Measurements from ENCODE around the gene PRUNE2. TPM values are rescaled to one million over a fixed set of nuclear protein-coding genes. Genes with fewer than 3 reads are reported as not detected.

PRUNE2 gene
- total and polyA plus RNA-seq, 7 experiments from 2014 or later = 0.78 to 1.6 TPM; not detected in 5

DNA sequence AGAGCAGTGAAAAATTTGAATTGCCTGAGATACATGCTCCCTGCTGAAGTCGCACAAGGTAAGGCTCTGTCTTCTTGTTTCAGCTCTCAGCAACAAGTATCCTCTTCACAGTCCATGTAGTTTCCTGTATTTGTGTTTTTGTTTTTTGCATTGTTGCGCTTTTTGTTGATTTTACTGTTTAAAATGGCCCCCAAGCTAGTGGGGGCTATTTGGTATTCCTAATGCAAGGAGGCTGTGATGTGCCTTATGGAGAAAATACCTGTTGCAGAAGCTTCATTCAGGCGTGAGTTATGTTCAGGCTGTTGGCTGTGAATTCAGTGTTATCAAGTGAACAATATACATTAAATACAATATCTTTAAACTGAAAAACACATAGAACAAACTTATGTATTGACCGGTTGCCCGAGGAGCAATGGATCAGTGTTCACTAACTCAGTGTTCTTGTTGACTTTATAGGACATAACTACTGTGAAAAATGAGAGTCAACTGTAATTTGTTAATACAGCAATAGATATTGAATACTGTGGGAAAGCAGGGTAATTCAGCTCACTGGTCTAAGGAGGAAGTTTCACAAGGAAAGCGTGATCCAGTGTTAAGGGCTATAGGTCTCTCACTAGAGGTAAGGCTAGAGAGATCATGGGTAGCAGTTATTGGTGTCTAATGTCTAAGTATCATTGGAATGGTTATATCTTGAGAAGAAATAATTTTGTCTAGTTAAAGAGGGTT is 296.5 kb downstream of the PRUNE2 start:
- no peaks in the 10 kb centered on the region for H3K9me3 Mint-ChIP-seq
- H3K4me1 Mint-ChIP-seq = peaks cover 0 to 5% (median 0%) of the 10 kb centered on the region in 7 donors
- Histone ChIP-seq H3K4me3 (ENCODE audit: low read length) (no peak overlapping the region), H3K36me3 (ENCODE audit: control insufficient read depth in 2 of 3, insufficient read depth in 3 of 3, low read length in 3 of 3) (no peaks in the 10 kb centered on the region), H3K4me1 (ENCODE audit: control insufficient read depth in 2 of 2, insufficient read depth in 2 of 2, low read length in 2 of 2) (no peaks in the 10 kb centered on the region), H3K27me3 (ENCODE audit: control insufficient read depth in 2 of 2, insufficient read depth in 2 of 2, low read length in 2 of 2) (no peaks in the 10 kb centered on the region), H3K27ac (ENCODE audit: low read depth, low read length) (no peak overlapping the region), H3K9me3 (ENCODE audit: control insufficient read depth in 2 of 3, low read length in 3 of 3) (no peaks in the 10 kb centered on the region)
- POLR2A ChIA-PET = no interaction called here
- no peak overlapping the region for H3K27ac Mint-ChIP-seq
- no peak for ATAC-seq
- peaks cover 0 to 27% (median 15%) of the 10 kb centered on the region in 5 donors for H3K27me3 Mint-ChIP-seq
- CTCF ChIA-PET = no interaction called here
- H3K36me3 Mint-ChIP-seq = no peaks in the 10 kb centered on the region
- no peak overlapping the region for H3K4me3 Mint-ChIP-seq
- intact Hi-C loops (cut with micrococcal nuclease) = no loop called here
- DNase-seq = no peak

DNA sequence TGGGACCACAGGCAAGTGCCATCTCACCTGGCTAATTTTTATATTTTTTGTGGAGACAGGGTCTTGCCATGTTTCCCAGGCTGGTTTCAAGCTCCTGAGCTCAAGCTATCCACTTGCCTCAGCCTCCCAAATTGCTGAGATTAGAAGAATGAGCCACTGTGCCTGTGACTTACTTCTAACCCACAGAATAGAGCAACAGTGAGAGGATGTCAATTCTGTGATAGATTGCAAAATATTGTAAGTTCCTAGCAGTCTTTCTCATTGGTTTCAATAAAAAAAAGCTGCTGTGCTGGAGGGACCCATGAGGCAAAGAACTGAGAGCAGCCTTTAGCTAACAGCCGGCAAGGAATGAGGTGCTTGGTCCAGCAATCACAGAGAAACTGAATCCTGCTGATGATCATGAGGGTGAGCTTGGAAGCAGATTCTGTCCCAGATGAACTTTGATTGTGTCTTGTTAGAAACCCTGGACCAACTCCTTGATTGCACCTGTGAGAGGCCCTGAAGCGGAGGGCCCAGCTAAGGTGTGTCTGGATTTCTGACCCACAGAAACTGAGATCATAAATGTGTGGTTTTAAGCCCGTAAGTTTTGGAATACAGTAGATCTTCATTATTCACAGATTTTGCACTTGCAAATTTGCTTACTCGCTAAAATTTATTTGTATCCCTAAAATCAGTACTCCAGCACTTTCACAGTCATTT is 297.2 kb downstream of the PRUNE2 start:
- H3K9me3 ChIP-seq (ENCODE audit: control insufficient read depth in 2 of 3, low read length in 3 of 3) = no peaks in the 10 kb centered on the region
- Mint-ChIP-seq H3K9me3 (no peaks in the 10 kb centered on the region), H3K27me3 (peaks cover 0 to 30% (median 15%) of the 10 kb centered on the region in 5 donors), H3K27ac (no peak overlapping the region), H3K4me3 (no peak overlapping the region), H3K36me3 (no peaks in the 10 kb centered on the region), H3K4me1 (peaks cover 0 to 5% (median 0%) of the 10 kb centered on the region in 7 donors)
- ChIA-PET CTCF (no interaction called here), POLR2A (no interaction called here)
- no peak for DNase-seq
- H3K4me1 ChIP-seq (ENCODE audit: control insufficient read depth in 2 of 2, insufficient read depth in 2 of 2, low read length in 2 of 2) = no peaks in the 10 kb centered on the region
- intact Hi-C loops (cut with micrococcal nuclease) = no loop called here
- ATAC-seq = no peak
- H3K27ac ChIP-seq (ENCODE audit: low read depth, low read length) = no peak overlapping the region
- H3K36me3 ChIP-seq (ENCODE audit: control insufficient read depth in 2 of 3, insufficient read depth in 3 of 3, low read length in 3 of 3) = no peaks in the 10 kb centered on the region
- H3K4me3 ChIP-seq (ENCODE audit: low read length) = no peak overlapping the region
- H3K27me3 ChIP-seq (ENCODE audit: control insufficient read depth in 2 of 2, insufficient read depth in 2 of 2, low read length in 2 of 2) = no peaks in the 10 kb centered on the region

DNA sequence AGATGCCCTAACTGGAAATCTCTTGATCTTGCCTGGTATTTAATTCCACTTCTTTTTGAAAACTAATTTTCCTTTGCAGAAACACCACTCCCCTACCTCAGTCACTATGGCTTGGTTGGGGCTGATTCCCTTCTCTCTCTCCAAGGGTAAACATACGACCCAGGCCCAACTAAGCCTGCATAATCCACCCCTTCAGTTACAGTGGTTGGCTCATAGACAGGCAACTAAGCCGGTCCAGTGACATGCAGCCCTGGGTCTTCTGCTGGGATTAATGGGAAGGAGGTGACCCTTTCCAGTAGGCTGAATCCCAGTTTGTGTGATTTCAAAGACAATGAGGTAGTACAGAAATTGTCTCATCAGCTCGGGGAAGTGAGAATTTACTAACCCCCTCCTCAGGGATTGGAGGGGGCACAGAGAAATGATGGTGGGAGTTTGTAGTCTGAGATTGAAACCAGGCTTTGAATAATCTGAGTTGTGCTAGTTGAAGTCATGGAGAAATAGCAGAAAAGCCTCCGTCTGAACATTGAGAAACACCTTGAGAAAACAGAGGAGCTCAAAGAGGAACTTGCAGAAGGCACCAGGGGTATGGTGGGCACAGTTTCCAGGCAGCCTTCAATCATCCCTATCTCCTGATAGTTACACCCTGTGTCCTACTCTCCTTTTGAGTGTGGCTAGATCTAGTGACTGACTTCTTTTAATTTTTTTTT is 298.0 kb downstream of the PRUNE2 start:
- Mint-ChIP-seq H3K4me3 (no peak overlapping the region), H3K27ac (no peak overlapping the region), H3K4me1 (peaks cover 0 to 8% (median 0%) of the 10 kb centered on the region in 7 donors), H3K27me3 (peaks cover 0 to 32% (median 15%) of the 10 kb centered on the region in 5 donors), H3K9me3 (no peaks in the 10 kb centered on the region), H3K36me3 (no peaks in the 10 kb centered on the region)
- Histone ChIP-seq H3K27me3 (ENCODE audit: control insufficient read depth in 2 of 2, insufficient read depth in 2 of 2, low read length in 2 of 2) (no peaks in the 10 kb centered on the region), H3K36me3 (ENCODE audit: control insufficient read depth in 2 of 3, insufficient read depth in 3 of 3, low read length in 3 of 3) (no peaks in the 10 kb centered on the region), H3K4me1 (ENCODE audit: control insufficient read depth in 2 of 2, insufficient read depth in 2 of 2, low read length in 2 of 2) (no peaks in the 10 kb centered on the region), H3K4me3 (ENCODE audit: low read length) (no peak overlapping the region), H3K9me3 (ENCODE audit: control insufficient read depth in 2 of 3, low read length in 3 of 3) (no peaks in the 10 kb centered on the region), H3K27ac (ENCODE audit: low read depth, low read length) (no peak overlapping the region)
- ChIA-PET CTCF (no interaction called here), POLR2A (no interaction called here)
- ATAC-seq = no peak
- intact Hi-C loops (cut with micrococcal nuclease) = no loop called here
- DNase-seq = no peak

DNA sequence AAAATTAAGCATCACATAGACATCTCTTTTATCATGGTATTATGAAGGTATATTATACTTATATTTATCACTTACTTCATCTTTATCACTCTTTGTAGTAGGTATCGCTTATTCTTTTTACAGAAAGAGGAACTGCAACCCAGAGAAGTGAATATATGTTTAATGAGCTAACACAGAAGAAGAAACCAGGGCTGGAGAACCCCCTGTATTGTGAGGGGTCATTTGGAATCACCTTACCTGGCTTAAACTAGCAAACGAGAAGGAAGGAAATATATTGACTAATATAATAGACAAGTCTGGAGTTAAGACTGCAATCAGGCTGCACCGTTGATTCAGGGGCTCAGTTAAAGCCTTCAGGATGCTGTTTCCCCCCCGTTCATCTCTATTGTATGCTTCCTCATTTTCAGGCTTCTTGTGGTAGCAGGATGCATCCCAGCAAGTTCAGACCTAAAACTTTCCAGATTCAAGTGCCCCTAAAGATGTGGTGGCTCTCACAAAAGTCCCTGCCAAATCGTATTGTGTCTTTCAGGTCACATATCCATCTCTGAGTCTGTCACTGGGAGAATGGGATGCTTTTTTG is 300.5 kb downstream of the PRUNE2 start:
- H3K36me3 ChIP-seq (ENCODE audit: control insufficient read depth in 2 of 3, insufficient read depth in 3 of 3, low read length in 3 of 3) = no peaks in the 10 kb centered on the region
- no peak overlapping the region for H3K27ac Mint-ChIP-seq
- ATAC-seq (peak; percentile 31), DNase-seq (no peak)
- no peaks in the 10 kb centered on the region for H3K27me3 ChIP-seq (ENCODE audit: control insufficient read depth in 2 of 2, insufficient read depth in 2 of 2, low read length in 2 of 2)
- H3K9me3 ChIP-seq (ENCODE audit: control insufficient read depth in 2 of 3, low read length in 3 of 3) = no peaks in the 10 kb centered on the region
- H3K4me1 Mint-ChIP-seq = peaks cover 0 to 6% (median 0%) of the 10 kb centered on the region in 7 donors
- H3K4me3 ChIP-seq (ENCODE audit: low read length) = no peak overlapping the region
- peaks cover 4 to 28% (median 13%) of the 10 kb centered on the region in 5 donors for H3K27me3 Mint-ChIP-seq
- H3K4me1 ChIP-seq (ENCODE audit: control insufficient read depth in 2 of 2, insufficient read depth in 2 of 2, low read length in 2 of 2) = no peaks in the 10 kb centered on the region
- H3K27ac ChIP-seq (ENCODE audit: low read depth, low read length) = no peak overlapping the region
- H3K36me3 Mint-ChIP-seq = no peaks in the 10 kb centered on the region
- ChIA-PET POLR2A (no interaction called here), CTCF (no interaction called here)
- intact Hi-C loops (cut with micrococcal nuclease) = no loop called here
- H3K9me3 Mint-ChIP-seq = peaks cover 0 to 1% (median 0%) of the 10 kb centered on the region in 11 donors
- H3K4me3 Mint-ChIP-seq = no peak overlapping the region

DNA sequence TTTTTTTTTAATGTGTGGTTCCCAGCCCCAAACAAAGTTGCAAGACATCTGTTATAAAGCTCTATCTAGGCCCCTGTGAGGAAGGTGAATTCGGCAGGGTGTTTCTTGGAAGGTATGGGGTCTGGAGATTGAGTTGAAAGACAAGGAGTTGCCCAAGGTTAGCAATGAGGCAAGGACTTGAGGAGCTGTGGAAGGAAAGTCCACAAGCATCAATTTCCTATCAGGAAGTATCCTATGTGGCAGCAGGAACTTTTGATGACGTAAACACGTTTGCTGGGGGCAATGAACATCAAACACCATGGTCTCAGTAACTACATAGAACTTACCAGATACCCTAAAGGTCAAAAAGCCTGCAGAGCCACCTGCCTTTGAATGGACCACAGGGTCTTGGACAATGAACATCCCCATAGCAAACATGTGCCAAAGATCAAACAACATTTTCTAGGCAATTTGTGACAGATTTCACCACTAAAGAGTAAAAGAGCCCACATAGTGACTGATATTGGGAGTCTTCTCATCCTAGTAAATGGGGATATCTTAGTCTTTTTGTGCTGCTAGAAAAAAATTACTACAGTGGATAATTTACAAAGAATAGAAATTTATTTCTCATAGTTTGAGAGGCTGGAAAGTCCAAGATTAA is 301.9 kb downstream of the PRUNE2 start:
- no peak for ATAC-seq
- no peaks in the 10 kb centered on the region for H3K27me3 ChIP-seq (ENCODE audit: control insufficient read depth in 2 of 2, insufficient read depth in 2 of 2, low read length in 2 of 2)
- H3K27ac ChIP-seq (ENCODE audit: low read depth, low read length) = no peak overlapping the region
- H3K27ac Mint-ChIP-seq = no peak overlapping the region
- H3K36me3 Mint-ChIP-seq = no peaks in the 10 kb centered on the region
- DNase-seq = no peak
- no peaks in the 10 kb centered on the region for H3K36me3 ChIP-seq (ENCODE audit: control insufficient read depth in 2 of 3, insufficient read depth in 3 of 3, low read length in 3 of 3)
- H3K9me3 Mint-ChIP-seq = peaks cover 0 to 2% (median 0%) of the 10 kb centered on the region in 11 donors
- no peak overlapping the region for H3K4me3 ChIP-seq (ENCODE audit: low read length)
- H3K4me1 Mint-ChIP-seq = peaks cover 0 to 6% (median 0%) of the 10 kb centered on the region in 7 donors
- ChIA-PET POLR2A (no interaction called here), CTCF (no interaction called here)
- H3K9me3 ChIP-seq (ENCODE audit: control insufficient read depth in 2 of 3, low read length in 3 of 3) = no peaks in the 10 kb centered on the region
- no peaks in the 10 kb centered on the region for H3K4me1 ChIP-seq (ENCODE audit: control insufficient read depth in 2 of 2, insufficient read depth in 2 of 2, low read length in 2 of 2)
- intact Hi-C loops (cut with micrococcal nuclease) = no loop called here
- peaks cover 0 to 19% (median 4%) of the 10 kb centered on the region in 5 donors for H3K27me3 Mint-ChIP-seq
- no peak overlapping the region for H3K4me3 Mint-ChIP-seq

DNA sequence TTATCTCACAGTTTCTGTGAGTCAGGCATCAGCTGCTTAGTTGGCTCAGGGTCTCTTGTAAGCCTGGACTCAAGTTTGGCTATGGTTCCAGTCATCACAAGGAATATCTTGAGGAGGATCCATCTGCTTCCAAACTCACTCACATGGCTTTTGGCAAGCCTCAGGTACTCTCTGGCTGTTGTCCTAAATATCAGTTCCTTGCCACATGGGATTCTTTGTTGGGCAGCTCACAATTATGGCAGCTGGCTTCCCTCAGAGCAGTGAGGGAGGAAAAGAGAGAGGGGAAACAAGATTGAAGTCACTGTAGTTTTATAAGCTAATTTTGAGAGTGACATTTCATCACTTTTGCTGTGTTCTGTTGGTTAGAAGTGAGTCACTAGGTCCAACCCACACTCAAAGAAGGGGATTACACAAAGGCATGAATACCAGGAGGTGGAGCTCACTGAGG is 302.4 kb downstream of the PRUNE2 start:
- Mint-ChIP-seq H3K27ac (no peak overlapping the region), H3K4me1 (peaks cover 0 to 6% (median 0%) of the 10 kb centered on the region in 7 donors), H3K9me3 (peaks cover 0 to 2% (median 0%) of the 10 kb centered on the region in 11 donors), H3K4me3 (no peak overlapping the region), H3K36me3 (no peaks in the 10 kb centered on the region), H3K27me3 (peaks cover 0 to 14% (median 6%) of the 10 kb centered on the region in 5 donors)
- Histone ChIP-seq H3K27ac (ENCODE audit: low read depth, low read length) (no peak overlapping the region), H3K9me3 (ENCODE audit: control insufficient read depth in 2 of 3, low read length in 3 of 3) (no peaks in the 10 kb centered on the region), H3K4me1 (ENCODE audit: control insufficient read depth in 2 of 2, insufficient read depth in 2 of 2, low read length in 2 of 2) (no peaks in the 10 kb centered on the region), H3K27me3 (ENCODE audit: control insufficient read depth in 2 of 2, insufficient read depth in 2 of 2, low read length in 2 of 2) (no peaks in the 10 kb centered on the region), H3K4me3 (ENCODE audit: low read length) (no peak overlapping the region), H3K36me3 (ENCODE audit: control insufficient read depth in 2 of 3, insufficient read depth in 3 of 3, low read length in 3 of 3) (no peaks in the 10 kb centered on the region)
- no peak for DNase-seq
- intact Hi-C loops (cut with micrococcal nuclease) = no loop called here
- ChIA-PET POLR2A (no interaction called here), CTCF (no interaction called here)
- peak; percentile 53 for ATAC-seq

All from naive thymus-derived CD4-positive, alpha-beta T cell (primary cell).